Motor neuron (in vitro differentiated cells): ENCODE results near the gene NOL4L. TPM values are rescaled to one million over a fixed set of nuclear protein-coding genes. Genes with fewer than 3 reads are reported as not detected.

Experiments used
- ATAC-seq, 8 experiments: fragments of 200-7000 bp; cut with Tn5 transposase; replicated peaks in 6 of 8; 2 replicates each; pipeline ENCODE4 v1.8.0; 2021; ENCODE audit warnings: mild to moderate bottlenecking in 8 of 8, moderate library complexity in 8 of 8
- H3K27ac ChIP-seq, 2 donors: fragments of 250-450 bp; sonication (Bioruptor Pico); 2 replicates each; pipeline ENCODE4 v1.9.0; 2021; ENCODE audit warnings: antibody characterized with exemption in 2 of 2, mild to moderate bottlenecking in 2 of 2, moderate library complexity in 1 of 2
- H3K4me1 ChIP-seq, 2 donors: fragments of 250-450 bp; sonication (Bioruptor Pico); replicated peaks in 1 of 2; 2 replicates each; pipeline ENCODE4 v1.6.1; 2021; ENCODE audit warnings: antibody characterized with exemption in 2 of 2, mild to moderate bottlenecking in 2 of 2, moderate library complexity in 1 of 2
- H3K4me3 ChIP-seq, 5 donors: fragments of 250-450 bp; sonication (Bioruptor Pico); 2 replicates each; pipeline ENCODE4 v1.9.0; 2021; ENCODE audit warnings: antibody characterized with exemption in 5 of 5, mild to moderate bottlenecking in 5 of 5, moderate library complexity in 4 of 5
- WGBS, 10 experiments: fragments of 450-650 bp; shearing (Covaris generic); methylation state at CpG; one replicate each; pipeline ENCODE4 v1.0.0; 2022; 5-methylcytosine and 5-hydroxymethylcytosine counted together
- in situ Hi-C, 9 experiments: fragments of 400-800 bp; cut with MboI; loops; one replicate each; pipeline ENCODE4 v1.15.0; 2021; ENCODE audit warnings: low sequenced_read_pairs in 9 of 9, low pct_unique_long_range_greater_than_20kb in 2 of 9; ENCODE audit not compliant: unreplicated experiment in 9 of 9
- total RNA-seq, 8 experiments: library from RNA; unstranded; fragments of 300-600 nt; gene quantifications; 2 replicates each; pipeline versions ENCODE4 v1.2.3 to v1.2.4, GENCODE V29; 2022

NOL4L gene
- total RNA-seq, 8 experiments from 2014 or later, result 9.1 to 34.6 (median 20.4) TPM

- Histone ChIP-seq H3K4me1 (peaks cover 32 to 45% of the 10 kb centered on the region in 2 donors), H3K4me3 (no peak overlapping the region), H3K27ac (no peak overlapping the region)
- peak in 5 of 8 experiments; percentile 44 to 56 (median 51) for ATAC-seq
- 0 to 100% (median 20%) methylated on average over 1 to 7 of the region's 17 CpGs; no CpG with 5 or more reads in 3 of the 10 experiments for WGBS, 10 experiments
- in situ Hi-C loops, result no loop called here
Measured at GRCh38 chr20:32610472-32611218, 25.5 kb upstream of the NOL4L start.

DNA sequence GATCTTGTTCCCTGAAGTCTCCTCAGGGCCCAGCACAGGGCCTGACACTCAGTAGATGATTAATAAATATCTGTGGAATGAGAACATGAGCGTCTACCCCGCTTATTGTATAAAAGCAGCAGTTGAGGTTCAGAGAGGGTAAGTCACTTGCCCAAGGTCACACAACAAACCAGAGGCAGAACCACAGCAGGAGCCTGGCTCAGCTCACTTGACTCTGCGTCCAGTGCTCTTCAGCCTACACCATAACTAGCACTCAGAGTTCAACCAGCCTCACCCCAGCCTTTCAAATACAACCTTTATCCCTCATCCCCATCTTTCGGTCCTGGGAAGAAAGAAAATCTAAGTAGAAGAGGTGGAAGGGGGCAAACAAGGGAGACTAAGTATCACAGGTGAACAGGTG lies 24.9 kb upstream of the NOL4L start:
- ATAC-seq, result no peak
- Histone ChIP-seq H3K4me3 (no peak overlapping the region), H3K4me1 (peaks cover 33 to 51% of the 10 kb centered on the region in 2 donors), H3K27ac (no peak overlapping the region)
- WGBS, 10 experiments, result 33 to 92% (median 83%) methylated on average over 1 to 3 of the region's 4 CpGs; no CpG with 5 or more reads in 3 of the 10 experiments
- in situ Hi-C loops, result no loop called here

GRCh38 chr20:32609111-32609773 lies 24.1 kb upstream of the NOL4L start:
- ATAC-seq, result no peak
- Histone ChIP-seq H3K4me1 (peaks cover 33 to 55% of the 10 kb centered on the region in 2 donors), H3K27ac (no peak overlapping the region), H3K4me3 (no peak overlapping the region)
- 17 to 81% (median 70%) methylated on average over 1 to 3 of the region's 14 CpGs; no CpG with 5 or more reads in 6 of the 10 experiments for WGBS, 10 experiments
- in situ Hi-C loops, result no loop called here

- WGBS, 10 experiments, result 40 to 89% (median 71%) methylated on average over 1 to 4 of the region's 5 CpGs; no CpG with 5 or more reads in 2 of the 10 experiments
- in situ Hi-C loops, result no loop called here
- Histone ChIP-seq H3K4me3 (no peak overlapping the region), H3K4me1 (peaks cover 33 to 55% of the 10 kb centered on the region in 2 donors), H3K27ac (no peak overlapping the region)
- no peak for ATAC-seq
Measured at GRCh38 chr20:32608664-32609015, 23.5 kb upstream of the NOL4L start.

GRCh38 chr20:32607727-32608663 lies 22.9 kb upstream of the NOL4L start:
- Histone ChIP-seq H3K4me3 (no peak overlapping the region), H3K27ac (no peak overlapping the region), H3K4me1 (peaks cover 33 to 55% of the 10 kb centered on the region in 2 donors)
- WGBS, 10 experiments, result 53 to 82% (median 81%) methylated on average over 3 to 10 of the region's 22 CpGs; no CpG with 5 or more reads in 6 of the 10 experiments
- in situ Hi-C loops, result no loop called here
- ATAC-seq, result peak in 4 of 8 experiments; percentile 6 to 49 (median 26)

DNA sequence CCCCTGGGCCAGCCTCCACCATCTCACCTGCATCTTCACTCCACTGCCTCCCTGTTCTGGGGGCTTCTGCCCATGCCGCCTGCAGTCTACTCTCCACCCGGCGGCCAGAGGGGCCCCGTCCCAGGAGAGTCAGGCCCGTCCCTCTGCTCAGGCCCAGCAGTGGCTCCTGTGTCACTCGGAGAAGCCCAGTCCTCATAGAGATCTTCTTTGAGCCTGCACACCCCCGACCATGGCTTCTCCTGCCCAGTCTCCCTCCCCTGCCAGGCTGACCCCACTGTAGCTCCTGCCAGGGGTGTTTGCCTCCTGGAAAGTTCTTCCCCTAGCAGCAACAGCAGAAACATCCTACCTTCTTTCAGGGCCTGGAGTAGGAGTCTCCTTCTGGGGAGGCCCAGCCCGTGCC lies 22.2 kb upstream of the NOL4L start:
- Histone ChIP-seq H3K4me1 (peaks cover 26 to 48% of the 10 kb centered on the region in 2 donors), H3K4me3 (no peak overlapping the region), H3K27ac (no peak overlapping the region)
- in situ Hi-C loops, result no loop called here
- no peak for ATAC-seq
- whole genome bisulfite sequencing, 10 experiments, result 100% methylated on average over 1 of the region's 8 CpGs; no CpG with 5 or more reads in 8 of the 10 experiments

DNA sequence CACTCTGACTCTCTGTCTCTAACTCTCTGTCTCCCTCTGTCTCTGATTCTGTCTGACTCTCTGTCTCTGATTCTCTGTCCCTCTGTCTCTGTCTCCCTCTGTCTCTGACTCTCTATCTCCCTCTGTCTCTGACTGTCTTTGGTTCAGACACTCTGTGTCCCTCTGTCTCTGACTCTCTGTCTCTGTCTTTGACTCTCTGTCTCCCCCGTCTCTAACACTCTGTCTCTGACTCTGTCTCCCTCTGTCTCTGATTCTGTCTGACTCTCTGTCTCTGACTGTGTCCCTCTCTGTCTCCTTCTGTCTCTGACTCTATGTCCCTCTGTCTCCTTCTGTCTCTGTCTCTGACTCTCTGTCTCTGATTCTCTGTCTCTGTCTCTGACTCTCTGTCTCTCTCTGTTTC lies 21.7 kb upstream of the NOL4L start:
- ATAC-seq, result no peak
- 33 to 100% (median 82%) methylated on average over 1 of the region's 1 CpG; no CpG with 5 or more reads in 2 of the 10 experiments for WGBS, 10 experiments
- Histone ChIP-seq H3K4me3 (no peak overlapping the region), H3K27ac (no peak overlapping the region), H3K4me1 (peaks cover 24 to 45% of the 10 kb centered on the region in 2 donors)
- in situ Hi-C loops, result no loop called here

DNA sequence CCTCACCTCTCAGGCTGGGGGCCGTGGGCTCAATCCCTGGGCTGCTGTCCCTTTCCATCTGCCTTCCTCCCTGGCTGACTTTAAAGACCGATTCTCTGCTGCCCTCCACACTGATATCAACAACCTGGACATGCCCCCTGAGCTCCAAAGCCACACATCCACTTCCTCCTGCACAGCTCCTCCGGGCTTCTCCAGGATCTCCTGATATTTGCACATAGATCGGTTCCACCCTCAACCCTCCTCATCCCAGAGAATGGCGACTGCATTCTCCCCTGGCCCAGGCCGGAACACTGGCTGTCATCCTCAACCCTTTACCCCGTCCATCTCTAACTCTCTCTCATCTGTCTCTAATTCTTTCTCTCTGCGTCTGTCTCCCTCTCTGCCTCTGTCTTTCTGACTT lies 21.0 kb upstream of the NOL4L start:
- 22 to 93% (median 65%) methylated on average over 1 to 7 of the region's 8 CpGs for WGBS, 10 experiments
- Histone ChIP-seq H3K4me1 (peaks cover 17 to 42% of the 10 kb centered on the region in 2 donors), H3K4me3 (no peak overlapping the region), H3K27ac (no peak overlapping the region)
- in situ Hi-C loops, result no loop called here
- peak in 3 of 8 experiments; percentile 46 to 73 (median 64) for ATAC-seq

- WGBS, 10 experiments, result 33 to 90% (median 62%) methylated on average over 1 to 6 of the region's 12 CpGs; no CpG with 5 or more reads in 3 of the 10 experiments
- ATAC-seq, result peak in 7 of 8 experiments; percentile 55 to 90 (median 77)
- no peak overlapping the region for H3K27ac ChIP-seq
- no peak overlapping the region for H3K4me3 ChIP-seq
- in situ Hi-C loops, result no loop called here
- peaks cover 8 to 34% of the 10 kb centered on the region in 2 donors for H3K4me1 ChIP-seq
Measured at GRCh38 chr20:32605167-32605656, 20.1 kb upstream of the NOL4L start.

GRCh38 chr20:32603046-32603726 lies 18.1 kb upstream of the NOL4L start:
- H3K27ac ChIP-seq, result no peak overlapping the region
- 80 to 100% (median 92%) methylated on average over 2 to 5 of the region's 18 CpGs; no CpG with 5 or more reads in 7 of the 10 experiments for WGBS, 10 experiments
- peaks cover 5 to 22% of the 10 kb centered on the region in 2 donors for H3K4me1 ChIP-seq
- in situ Hi-C loops, result no loop called here
- no peak overlapping the region for H3K4me3 ChIP-seq
- ATAC-seq, result no peak

DNA sequence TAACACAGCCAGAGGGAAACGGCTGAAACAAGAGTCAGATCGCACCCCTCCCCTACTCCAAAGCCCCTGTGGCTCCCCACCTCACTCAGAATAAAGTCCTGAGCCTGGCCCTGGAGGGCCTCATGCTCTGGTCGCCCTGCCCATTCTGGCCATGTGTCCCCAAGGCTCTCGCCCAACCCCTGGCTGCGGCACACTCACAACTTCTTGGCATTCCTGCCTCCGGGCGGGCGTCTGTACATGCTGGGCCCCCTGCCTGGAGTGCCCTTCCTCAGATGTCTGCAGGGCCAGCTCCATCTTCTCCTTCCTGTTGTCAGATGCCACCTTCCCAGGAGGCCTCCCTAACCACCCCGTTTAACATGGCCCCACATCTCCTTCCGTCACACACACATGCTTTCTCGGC lies 17.1 kb upstream of the NOL4L start:
- 50 to 90% (median 82%) methylated on average over 1 to 7 of the region's 11 CpGs; no CpG with 5 or more reads in 5 of the 10 experiments for WGBS, 10 experiments
- Histone ChIP-seq H3K4me1 (peaks cover 5 to 15% of the 10 kb centered on the region in 2 donors), H3K4me3 (no peak overlapping the region), H3K27ac (no peak overlapping the region)
- in situ Hi-C loops, result no loop called here
- no peak for ATAC-seq

- Histone ChIP-seq H3K4me1 (peaks cover 2 to 11% of the 10 kb centered on the region in 2 donors), H3K4me3 (no peak overlapping the region), H3K27ac (no peak overlapping the region)
- 64 to 100% (median 83%) methylated on average over 1 to 6 of the region's 7 CpGs; no CpG with 5 or more reads in 4 of the 10 experiments for WGBS, 10 experiments
- ATAC-seq, result no peak
- in situ Hi-C loops, result no loop called here
Measured at GRCh38 chr20:32600681-32601237, 15.6 kb upstream of the NOL4L start.
